Activated CD8-positive, alpha-beta memory T cell treated with anti-CD3 and anti-CD28 coated beads, Interleukin-2, amount 10 ng/mL, durations not matched to agents 7 days and 5 days (primary cell): Measurements from ENCODE around the gene TRPC1. TPM values are rescaled to one million over a fixed set of nuclear protein-coding genes. Genes with fewer than 3 reads are reported as not detected.
A peak's percentile ranks its signal among the peaks of the same experiment; 100 is the strongest.

Experiments used
- ATAC-seq: fragments of 150-1000 bp; cut with Tn5 transposase; one replicate; pipeline ENCODE4 v1.10.0; 2021; ENCODE audit warnings: moderate library complexity
- CTCF ChIA-PET: fragments of 350-600 bp; sonication (Branson Sonifier 250); formaldehyde crosslinking; loops from one replicate; lab custom pipeline; 2021; ENCODE audit warnings: antibody characterized with exemption; lab: Charles Lee
- DNase-seq: peaks from one replicate; pipeline ENCODE4 v3.0.0-alpha.2; 2020
- H3K27ac Mint-ChIP-seq: one replicate; pipeline ENCODE4 v1.8.0; 2021; ENCODE audit warnings: mild to moderate bottlenecking, mixed read lengths
- H3K27me3 Mint-ChIP-seq: one replicate; pipeline ENCODE4 v1.8.0; 2021; ENCODE audit warnings: mixed read lengths
- H3K36me3 Mint-ChIP-seq: one replicate; pipeline ENCODE4 v1.8.0; 2021; ENCODE audit warnings: mild to moderate bottlenecking, mixed read lengths
- H3K4me1 Mint-ChIP-seq: one replicate; pipeline ENCODE4 v1.8.0; 2021; ENCODE audit warnings: mixed read lengths
- H3K4me3 Mint-ChIP-seq: one replicate; pipeline ENCODE4 v1.8.0; 2021; ENCODE audit warnings: mild to moderate bottlenecking, moderate library complexity, mixed read lengths
- H3K9me3 Mint-ChIP-seq: one replicate; pipeline ENCODE4 v1.8.0; 2022; ENCODE audit warnings: low read depth, mixed read lengths
- total RNA-seq, 2 experiments: library from RNA; stranded (reverse); gene quantifications; one replicate each; pipeline ENCODE4 v1.2.3, GENCODE V29; 2021

The TRPC1 gene
- total RNA-seq, 2 experiments from 2014 or later = 2.1 to 2.9 TPM

GRCh38 chr3:142817897-142818296, 94.1 kb downstream of the TRPC1 start:
- ATAC-seq (no peak), DNase-seq (no peak)
- no peaks in the 10 kb centered on the region for H3K4me1 Mint-ChIP-seq
- no peaks in the 10 kb centered on the region for H3K9me3 Mint-ChIP-seq
- no peak overlapping the region for H3K27ac Mint-ChIP-seq
- CTCF ChIA-PET = interaction anchor here (5.7 kb wide), 1 partner anchor 11 kb away, joined by 22 read pairs; no protein-coding TSS in a partner anchor
- H3K36me3 Mint-ChIP-seq = no peaks in the 10 kb centered on the region
- H3K27me3 Mint-ChIP-seq = peaks cover 38% of the 10 kb centered on the region
- H3K4me3 Mint-ChIP-seq = no peak overlapping the region

DNA sequence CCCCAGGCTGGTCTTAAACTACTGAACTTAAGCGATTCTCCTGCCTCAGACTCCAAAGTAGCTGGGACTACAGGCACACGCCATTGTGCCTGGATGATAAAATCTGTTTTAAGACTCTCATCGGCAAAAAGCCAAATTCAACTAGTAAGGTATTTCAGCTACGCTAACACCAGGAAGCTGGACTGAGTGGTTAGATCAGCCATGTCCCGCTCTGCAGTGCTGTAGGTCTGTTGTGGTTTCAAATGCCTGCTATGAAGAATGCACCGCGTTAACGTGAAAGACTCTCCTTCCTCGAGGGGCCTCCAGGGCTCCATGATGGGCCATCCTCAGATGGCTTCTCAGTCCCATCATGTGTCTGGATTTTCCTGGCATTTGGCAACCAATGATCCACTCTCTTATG, 94.8 kb downstream of the TRPC1 start:
- no peak for DNase-seq
- Mint-ChIP-seq H3K9me3 (no peaks in the 10 kb centered on the region), H3K27me3 (peaks cover 41% of the 10 kb centered on the region), H3K4me1 (no peaks in the 10 kb centered on the region), H3K4me3 (no peak overlapping the region), H3K36me3 (no peaks in the 10 kb centered on the region), H3K27ac (no peak overlapping the region)
- CTCF ChIA-PET = interaction anchor here (0.6 to 5.7 kb wide), 3 partner anchors 11 to 221 kb away, joined by 3 to 22 read pairs (median 3); no protein-coding TSS in a partner anchor
- ATAC-seq = no peak

DNA sequence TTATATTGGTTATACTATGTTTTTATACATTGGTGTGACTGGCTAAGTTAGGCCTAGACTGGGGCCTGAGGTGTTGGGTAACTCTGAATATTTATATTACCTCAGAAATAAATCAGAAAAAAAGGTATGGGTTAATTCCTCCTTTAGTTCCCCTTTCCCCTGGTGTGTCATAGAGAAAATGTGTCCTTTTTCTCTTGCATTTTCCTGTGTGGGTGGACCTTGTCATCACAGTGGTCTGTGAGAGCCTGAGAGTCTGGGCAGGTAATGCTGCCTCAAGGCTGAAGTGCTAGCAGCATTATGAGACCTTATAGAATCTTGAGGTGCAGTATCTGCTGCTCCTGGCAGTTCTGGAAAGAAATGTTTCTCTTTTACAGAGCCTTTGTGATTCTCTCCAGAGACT, 95.3 kb downstream of the TRPC1 start:
- Mint-ChIP-seq H3K4me3 (no peak overlapping the region), H3K27ac (no peak overlapping the region), H3K4me1 (no peaks in the 10 kb centered on the region), H3K27me3 (peaks cover 42% of the 10 kb centered on the region), H3K36me3 (no peaks in the 10 kb centered on the region), H3K9me3 (no peaks in the 10 kb centered on the region)
- CTCF ChIA-PET = interaction anchor here (0.6 to 5.7 kb wide), 3 partner anchors 10 to 222 kb away, joined by 3 to 22 read pairs (median 3); no protein-coding TSS in a partner anchor
- no peak for DNase-seq
- ATAC-seq = no peak

DNA sequence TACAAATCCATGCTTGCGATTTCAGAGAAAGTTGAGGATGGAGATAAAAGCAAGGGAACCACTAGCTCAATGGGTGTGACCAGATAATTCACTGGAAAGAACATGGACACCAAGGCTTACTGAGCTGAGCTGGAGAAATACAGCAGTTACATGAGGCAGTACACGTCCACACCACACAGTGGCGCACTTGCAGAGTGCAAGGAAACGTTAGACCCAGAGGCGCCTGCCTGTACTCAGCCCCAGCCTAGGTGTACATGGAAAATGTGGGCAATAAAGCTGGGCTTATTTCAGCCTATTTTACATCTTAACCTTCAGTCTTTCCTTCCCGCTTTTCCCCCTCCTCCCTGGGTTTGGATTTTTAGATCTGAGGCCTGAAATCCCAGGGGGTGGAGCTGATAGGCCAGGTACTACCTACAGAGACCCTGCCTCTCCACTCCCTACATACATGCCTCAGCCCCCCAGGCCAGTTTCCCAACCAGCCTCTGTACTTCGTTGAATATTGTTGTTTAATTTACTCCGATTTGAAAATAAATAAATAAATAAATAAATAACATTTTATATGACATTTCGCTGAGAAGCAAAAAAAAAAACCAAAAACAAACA, 105.0 kb downstream of the TRPC1 start:
- H3K36me3 Mint-ChIP-seq = no peaks in the 10 kb centered on the region
- CTCF ChIA-PET = interaction anchor here (0.5 to 4.4 kb wide), 36 partner anchors 10 to 1180 kb away, joined by 3 to 26 read pairs (median 4); partner anchors contain the start of gene ATR
- no peak overlapping the region for H3K4me3 Mint-ChIP-seq
- ATAC-seq (peak; percentile 93), DNase-seq (peak; percentile 80)
- no peaks in the 10 kb centered on the region for H3K9me3 Mint-ChIP-seq
- H3K27ac Mint-ChIP-seq = no peak overlapping the region
- H3K27me3 Mint-ChIP-seq = peaks cover 30% of the 10 kb centered on the region
- H3K4me1 Mint-ChIP-seq = no peaks in the 10 kb centered on the region

DNA sequence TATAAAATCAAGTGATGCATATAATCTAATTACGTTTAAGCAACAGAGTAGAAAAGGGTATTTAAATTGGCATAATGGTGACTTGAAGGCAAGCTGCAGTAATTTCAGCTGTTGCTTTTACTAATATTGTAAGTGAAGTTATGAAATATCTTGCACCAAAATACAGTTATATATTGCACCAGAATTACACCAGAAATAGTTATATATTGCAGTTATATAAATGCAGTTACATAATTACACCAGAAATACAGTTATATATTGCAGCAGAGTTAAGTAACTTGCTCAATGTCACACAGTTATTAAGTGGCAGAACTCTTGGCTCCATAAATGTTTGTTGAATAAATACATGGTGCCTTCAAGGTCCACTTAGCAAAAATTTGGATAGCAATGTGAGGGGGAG, 113.7 kb downstream of the TRPC1 start:
- CTCF ChIA-PET = interaction anchor here (2.1 kb wide), 1 partner anchor 9 kb away, joined by 7 read pairs; no protein-coding TSS in a partner anchor
- no peaks in the 10 kb centered on the region for H3K36me3 Mint-ChIP-seq
- H3K27me3 Mint-ChIP-seq = peaks cover 26% of the 10 kb centered on the region
- ATAC-seq (no peak), DNase-seq (no peak)
- no peaks in the 10 kb centered on the region for H3K4me1 Mint-ChIP-seq
- no peak overlapping the region for H3K4me3 Mint-ChIP-seq
- no peaks in the 10 kb centered on the region for H3K9me3 Mint-ChIP-seq
- H3K27ac Mint-ChIP-seq = no peak overlapping the region

DNA sequence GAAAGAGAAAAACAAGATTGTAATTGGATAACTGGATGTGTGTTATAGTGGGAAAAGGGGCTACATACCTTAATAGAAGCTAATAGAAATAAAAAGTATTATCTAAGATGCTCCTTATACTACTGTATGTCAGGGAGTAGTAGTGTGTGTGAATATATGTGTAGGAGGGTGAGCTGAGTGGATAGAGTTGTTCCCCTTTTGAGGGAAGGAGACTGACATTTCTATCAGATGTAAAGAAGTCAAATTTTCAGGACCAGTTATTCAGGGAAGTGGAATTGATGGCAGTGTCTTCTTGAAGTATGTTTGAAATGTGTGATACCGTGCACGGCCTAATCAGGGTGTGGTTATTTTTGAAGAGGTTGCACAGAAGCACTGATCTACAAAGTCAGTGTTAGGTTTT, 116.0 kb downstream of the TRPC1 start:
- no peaks in the 10 kb centered on the region for H3K9me3 Mint-ChIP-seq
- DNase-seq (no peak), ATAC-seq (no peak)
- CTCF ChIA-PET = no interaction called here
- H3K27me3 Mint-ChIP-seq = peaks cover 22% of the 10 kb centered on the region
- no peak overlapping the region for H3K4me3 Mint-ChIP-seq
- no peak overlapping the region for H3K27ac Mint-ChIP-seq
- no peaks in the 10 kb centered on the region for H3K4me1 Mint-ChIP-seq
- no peaks in the 10 kb centered on the region for H3K36me3 Mint-ChIP-seq

DNA sequence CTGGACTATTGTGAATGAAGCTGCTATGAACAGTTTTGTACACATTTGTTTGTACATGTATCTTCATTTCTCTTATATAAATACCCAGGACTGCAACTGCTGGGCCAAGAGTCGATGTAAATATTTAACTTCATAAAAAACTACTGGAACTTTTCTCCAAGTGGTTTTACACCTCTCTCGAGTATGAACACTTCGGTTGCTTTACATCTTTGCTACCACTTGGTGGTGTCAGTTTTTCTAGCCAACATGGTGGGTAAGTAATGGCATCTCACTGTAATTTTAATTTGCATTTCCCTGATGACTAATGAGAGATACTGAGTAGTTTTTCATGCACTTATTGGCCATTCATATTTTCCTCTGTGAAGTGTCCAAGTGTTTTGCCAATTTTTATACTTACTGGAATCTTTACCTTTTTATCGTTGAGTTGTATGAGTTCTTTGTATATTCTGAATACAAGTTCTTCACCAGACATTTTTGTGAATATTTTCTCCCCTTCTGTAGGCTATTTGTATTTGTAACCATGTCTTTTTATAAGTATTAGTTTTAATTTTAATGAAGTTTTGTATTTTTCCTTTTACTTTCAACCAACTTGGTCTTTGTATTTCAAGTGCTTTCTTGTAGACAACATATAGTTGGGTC, 120.6 kb downstream of the TRPC1 start:
- ATAC-seq = peak; percentile 47
- CTCF ChIA-PET = interaction anchor here (1.2 to 1.6 kb wide), 3 partner anchors 8 to 145 kb away, joined by 3 to 8 read pairs (median 4); no protein-coding TSS in a partner anchor
- Mint-ChIP-seq H3K36me3 (no peaks in the 10 kb centered on the region), H3K27me3 (peaks cover 9% of the 10 kb centered on the region), H3K4me3 (no peak overlapping the region), H3K27ac (no peak overlapping the region), H3K9me3 (no peaks in the 10 kb centered on the region), H3K4me1 (no peaks in the 10 kb centered on the region)
- DNase-seq = no peak

DNA sequence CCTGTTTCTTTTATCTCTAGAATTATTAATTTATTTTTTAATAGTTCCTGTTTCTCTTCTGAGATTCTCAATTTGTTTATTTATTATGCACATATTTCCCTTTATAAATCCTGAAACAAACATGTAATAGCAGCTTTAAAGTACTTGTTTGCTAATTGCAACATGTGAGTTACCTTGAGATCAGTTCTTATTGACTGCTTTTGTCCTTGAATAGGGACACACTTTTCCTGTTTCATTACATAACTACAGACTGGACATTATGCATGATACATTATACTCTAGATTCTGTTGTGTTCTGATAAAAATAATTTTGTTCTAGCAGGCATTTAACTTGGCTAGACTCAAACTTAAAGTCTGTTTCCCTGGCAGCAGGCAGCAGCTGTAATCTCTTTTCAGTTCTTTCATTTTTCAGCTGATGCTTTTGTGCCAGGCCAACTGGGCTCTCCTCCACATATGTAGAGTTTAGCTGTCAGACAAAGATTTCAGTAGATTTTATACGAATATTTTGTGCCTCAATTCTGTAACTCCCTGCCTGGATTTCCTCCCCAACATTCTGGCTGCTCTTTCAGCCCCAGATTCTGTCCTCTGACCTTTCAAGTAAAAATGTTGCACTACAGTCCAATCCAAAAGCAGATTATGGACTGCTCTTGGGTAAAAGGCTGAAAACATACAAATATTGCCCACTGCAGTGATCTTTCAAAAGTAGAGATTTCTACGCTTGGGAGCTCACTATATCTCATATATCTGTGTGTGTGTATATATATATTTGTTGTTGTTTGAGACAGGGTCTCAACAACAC, 123.1 kb downstream of the TRPC1 start:
- CTCF ChIA-PET = no interaction called here
- no peak for DNase-seq
- no peaks in the 10 kb centered on the region for H3K4me1 Mint-ChIP-seq
- peaks cover 10% of the 10 kb centered on the region for H3K27me3 Mint-ChIP-seq
- H3K9me3 Mint-ChIP-seq = no peaks in the 10 kb centered on the region
- H3K27ac Mint-ChIP-seq = no peak overlapping the region
- no peak for ATAC-seq
- H3K36me3 Mint-ChIP-seq = no peaks in the 10 kb centered on the region
- H3K4me3 Mint-ChIP-seq = no peak overlapping the region

DNA sequence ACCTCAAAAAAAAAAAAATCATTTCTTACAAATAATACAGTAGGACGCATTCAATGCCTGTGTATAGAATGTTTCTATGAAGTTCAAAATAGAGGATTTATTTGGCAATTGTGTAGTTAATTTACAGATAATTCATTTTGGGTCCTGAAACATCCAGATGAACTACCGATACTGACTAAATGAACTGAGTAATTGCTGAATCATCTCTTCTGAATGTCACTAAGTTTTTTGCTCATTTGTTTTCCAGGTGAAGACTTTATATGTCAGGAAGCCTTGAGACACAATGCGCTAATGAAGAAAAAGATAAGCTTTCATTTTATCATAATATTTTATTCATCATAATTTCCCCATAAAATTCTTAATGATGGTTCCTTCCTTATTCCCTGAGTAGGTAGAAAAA, 125.3 kb downstream of the TRPC1 start:
- Mint-ChIP-seq H3K36me3 (no peaks in the 10 kb centered on the region), H3K27me3 (peaks cover 16% of the 10 kb centered on the region), H3K4me1 (no peaks in the 10 kb centered on the region), H3K27ac (no peak overlapping the region), H3K4me3 (no peak overlapping the region), H3K9me3 (no peaks in the 10 kb centered on the region)
- DNase-seq (no peak), ATAC-seq (no peak)
- CTCF ChIA-PET = no interaction called here

DNA sequence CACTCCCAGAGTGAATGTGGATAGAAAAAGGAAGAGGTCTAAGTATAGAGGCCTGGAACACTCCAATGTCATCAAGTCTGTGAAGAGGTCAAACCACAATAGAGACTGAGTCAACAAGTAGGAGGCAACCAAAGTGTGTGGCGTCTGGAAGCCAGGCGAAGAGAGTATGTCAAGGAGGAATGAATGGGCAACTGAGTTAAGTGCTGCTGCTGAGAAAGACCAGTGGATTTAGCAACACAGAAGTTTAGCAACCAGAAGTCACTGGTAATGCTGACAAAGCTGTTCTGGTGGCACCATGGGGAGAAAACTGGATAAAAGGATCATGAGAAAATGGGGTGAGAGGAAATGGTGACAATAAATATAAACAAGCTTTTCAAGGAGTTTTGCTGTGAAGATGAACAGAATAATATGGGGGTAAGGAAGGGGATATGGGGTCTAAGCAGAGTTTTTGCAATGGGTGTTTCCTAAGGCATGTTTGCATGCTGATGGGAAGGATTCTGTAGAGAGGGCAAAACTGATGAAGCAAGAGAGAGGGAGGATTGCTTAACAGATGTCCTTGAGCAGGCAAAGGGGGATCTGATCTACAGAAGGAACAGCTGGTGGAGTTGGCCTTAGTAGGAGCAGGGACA, 126.7 kb downstream of the TRPC1 start:
- no peaks in the 10 kb centered on the region for H3K9me3 Mint-ChIP-seq
- DNase-seq (no peak), ATAC-seq (peak; percentile 55)
- H3K36me3 Mint-ChIP-seq = no peaks in the 10 kb centered on the region
- H3K4me1 Mint-ChIP-seq = no peaks in the 10 kb centered on the region
- no peak overlapping the region for H3K4me3 Mint-ChIP-seq
- peaks cover 17% of the 10 kb centered on the region for H3K27me3 Mint-ChIP-seq
- no peak overlapping the region for H3K27ac Mint-ChIP-seq
- CTCF ChIA-PET = interaction anchor here (0.9 kb wide), 1 partner anchor 22 kb away, joined by 3 read pairs; no protein-coding TSS in a partner anchor

DNA sequence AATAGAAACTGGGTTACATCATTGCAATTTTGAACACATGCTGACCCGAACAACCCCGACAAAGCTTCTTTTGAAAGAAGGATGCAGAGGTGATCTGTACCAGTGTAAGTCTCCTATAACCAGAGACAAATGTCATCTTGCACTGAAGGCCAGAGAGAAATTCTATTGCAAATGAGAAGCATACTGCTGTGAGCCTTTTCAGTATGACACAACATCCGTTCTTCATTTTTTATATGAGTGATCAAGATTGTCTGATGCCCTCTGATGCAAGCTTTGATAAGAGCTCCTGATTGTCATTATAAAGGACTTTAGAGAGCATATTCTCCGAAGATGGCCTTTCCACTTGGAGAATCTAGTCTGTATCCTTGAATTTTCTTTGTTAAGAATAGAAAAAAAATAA, 128.2 kb downstream of the TRPC1 start:
- Mint-ChIP-seq H3K27ac (no peak overlapping the region), H3K4me1 (no peaks in the 10 kb centered on the region), H3K36me3 (no peaks in the 10 kb centered on the region), H3K9me3 (no peaks in the 10 kb centered on the region), H3K4me3 (no peak overlapping the region), H3K27me3 (peaks cover 16% of the 10 kb centered on the region)
- DNase-seq = no peak
- CTCF ChIA-PET = interaction anchor here (1.2 to 2.4 kb wide), 3 partner anchors 8 to 37 kb away, joined by 3 to 11 read pairs (median 4); partner anchors contain the start of gene PCOLCE2
- peak; percentile 64 for ATAC-seq

GRCh38 chr3:142853270-142854168, 129.7 kb downstream of the TRPC1 start:
- Mint-ChIP-seq H3K4me3 (no peak overlapping the region), H3K9me3 (no peaks in the 10 kb centered on the region), H3K27ac (no peak overlapping the region), H3K4me1 (no peaks in the 10 kb centered on the region), H3K27me3 (peaks cover 15% of the 10 kb centered on the region), H3K36me3 (no peaks in the 10 kb centered on the region)
- no peak for DNase-seq
- CTCF ChIA-PET = interaction anchor here (0.8 to 2.4 kb wide), 3 partner anchors 24 to 111 kb away, joined by 3 to 11 read pairs (median 5); partner anchors contain the start of gene PCOLCE2
- no peak for ATAC-seq
